ENCODE data around the gene FGF11.

Gene FGF11

GRCh38 chr17:7423679-7424078 is 15.6 kb upstream of the FGF11 start:
- TF ChIP-seq CTCF (IDR thresholded peaks at IDR 0.05; ENCODE audit: borderline replicate concordance, control extremely low read depth, extremely low read depth, insufficient read depth, missing control alignments) = no peak
- DNase-seq (ENCODE audit: low spot score) = no peak
- in situ Hi-C loops (cut with MboI; ENCODE audit: low sequenced_read_pairs, unreplicated experiment) = no loop called here

- no peak for DNase-seq (ENCODE audit: low spot score)
- in situ Hi-C loops (cut with MboI; ENCODE audit: low sequenced_read_pairs, unreplicated experiment) = no loop called here
- no peak for TF ChIP-seq CTCF (IDR thresholded peaks at IDR 0.05; ENCODE audit: borderline replicate concordance, control extremely low read depth, extremely low read depth, insufficient read depth, missing control alignments)
These were observed 14.0 kb upstream of the FGF11 start, which contains the start of gene SPEM2 for GRCh38 chr17:7425316-7425715. Gene SPEM2 (plus strand): TSS chr17:7425616. CDS start chr17:7425689, 73 bp downstream.

- no peak for DNase-seq (ENCODE audit: low spot score)
- TF ChIP-seq CTCF (IDR thresholded peaks at IDR 0.05; ENCODE audit: borderline replicate concordance, control extremely low read depth, extremely low read depth, insufficient read depth, missing control alignments) = no peak
- in situ Hi-C loops (cut with MboI; ENCODE audit: low sequenced_read_pairs, unreplicated experiment) = no loop called here
These were observed 13.6 kb upstream of the FGF11 start for GRCh38 chr17:7425756-7426155.

GRCh38 chr17:7426203-7426863 is 13.0 kb upstream of the FGF11 start:
- TF ChIP-seq CTCF (IDR thresholded peaks at IDR 0.05; ENCODE audit: borderline replicate concordance, control extremely low read depth, extremely low read depth, insufficient read depth, missing control alignments) = no peak
- DNase-seq (ENCODE audit: low spot score) = no peak
- in situ Hi-C loops (cut with MboI; ENCODE audit: low sequenced_read_pairs, unreplicated experiment) = no loop called here

- no peak for DNase-seq (ENCODE audit: low spot score)
- in situ Hi-C loops (cut with MboI; ENCODE audit: low sequenced_read_pairs, unreplicated experiment) = no loop called here
- no peak for TF ChIP-seq CTCF (IDR thresholded peaks at IDR 0.05; ENCODE audit: borderline replicate concordance, control extremely low read depth, extremely low read depth, insufficient read depth, missing control alignments)
These were observed 12.3 kb upstream of the FGF11 start for GRCh38 chr17:7426896-7427489.

GRCh38 chr17:7427549-7427948 is 11.8 kb upstream of the FGF11 start:
- no peak for TF ChIP-seq CTCF (IDR thresholded peaks at IDR 0.05; ENCODE audit: borderline replicate concordance, control extremely low read depth, extremely low read depth, insufficient read depth, missing control alignments)
- in situ Hi-C loops (cut with MboI; ENCODE audit: low sequenced_read_pairs, unreplicated experiment) = no loop called here
- no peak for DNase-seq (ENCODE audit: low spot score)

Data from GM13976 (cell line).